Ascending aorta (tissue), 2 donors: Measurements from ENCODE around the gene DOLPP1. TPM values are rescaled to one million over a fixed set of nuclear protein-coding genes. Genes with fewer than 3 reads are reported as not detected.

Experiments used
- DNase-seq, 2 donors: peaks; one replicate each; pipeline ENCODE4 v3.0.0-alpha.2; 2019; ENCODE audit warnings: low spot score in 2 of 2
- H3K27ac ChIP-seq, 2 donors: fragments of 200-600 bp; sonication (generic); one replicate each; pipeline ENCODE4 v1.5.1; 2016 to 2017; ENCODE audit warnings: mild to moderate bottlenecking in 1 of 2
- H3K27me3 ChIP-seq: fragments of 200-600 bp; sonication (generic); one replicate; pipeline ENCODE4 v1.5.1; 2017
- H3K36me3 ChIP-seq, 2 donors: fragments of 200-600 bp; sonication (generic); one replicate each; pipeline ENCODE4 v1.5.1; 2016
- H3K4me1 ChIP-seq, 2 donors: fragments of 200-600 bp; sonication (generic); one replicate each; pipeline ENCODE4 v1.5.1; 2016 to 2017; ENCODE audit warnings: mild to moderate bottlenecking in 1 of 2
- H3K4me3 ChIP-seq, 2 donors: fragments of 200-600 bp; sonication (generic); one replicate each; pipeline ENCODE4 v1.5.1; 2016 to 2017; ENCODE audit warnings: mild to moderate bottlenecking in 1 of 2
- H3K9me3 ChIP-seq, 2 donors: fragments of 200-600 bp; sonication (generic); one replicate each; pipeline ENCODE4 v1.5.1; 2016
- intact Hi-C: fragments of 100-400 bp; cut with DNase I; formaldehyde crosslinking; loops from one replicate; pipeline ENCODE4 v1.15.1; 2023
- total RNA-seq: library from RNA; depleted of rRNA; stranded (reverse); fragments of >200 nt; gene quantifications from one replicate; pipeline ENCODE4 v1.1.0, GENCODE V29; 2016
- TF ChIP-seq, protein P1 (sequence below), 3 experiments: fragments of 200-600 bp in 2 of 3; fragments of 450-650 bp in 1 of 3; sonication (generic) in 2 of 3; IDR thresholded peaks; one replicate each; pipeline ENCODE4 v1.5.1; 2016 to 2019; ENCODE audit warnings: antibody characterized with exemption in 3 of 3, mild to moderate bottlenecking in 1 of 3, moderate library complexity in 1 of 3

DOLPP1 gene
- total RNA-seq, 1 donor from 2014 or later = 41.7 TPM

DNA sequence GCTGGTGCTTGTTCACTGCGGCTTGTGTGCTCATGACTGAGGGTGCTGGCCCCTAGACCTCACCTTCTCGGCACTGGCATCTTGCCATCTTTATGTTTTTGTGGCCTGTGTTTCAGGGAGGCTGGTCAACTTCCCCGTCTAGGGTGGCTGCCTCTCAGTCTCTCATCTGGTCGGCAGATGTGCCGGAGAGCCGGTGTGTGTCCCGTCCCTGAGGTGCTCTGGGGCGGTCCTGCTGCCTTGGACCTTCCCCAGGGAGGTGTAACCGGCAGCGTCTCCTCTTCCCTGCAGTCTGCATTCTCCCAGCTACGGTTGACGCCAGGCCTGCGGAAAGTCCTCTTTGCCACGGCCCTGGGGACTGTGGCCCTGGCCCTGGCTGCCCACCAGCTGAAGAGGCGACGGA lies 38.9 kb upstream of the DOLPP1 start:
- intact Hi-C loops = no loop called here
- TF ChIP-seq, protein P1, sequence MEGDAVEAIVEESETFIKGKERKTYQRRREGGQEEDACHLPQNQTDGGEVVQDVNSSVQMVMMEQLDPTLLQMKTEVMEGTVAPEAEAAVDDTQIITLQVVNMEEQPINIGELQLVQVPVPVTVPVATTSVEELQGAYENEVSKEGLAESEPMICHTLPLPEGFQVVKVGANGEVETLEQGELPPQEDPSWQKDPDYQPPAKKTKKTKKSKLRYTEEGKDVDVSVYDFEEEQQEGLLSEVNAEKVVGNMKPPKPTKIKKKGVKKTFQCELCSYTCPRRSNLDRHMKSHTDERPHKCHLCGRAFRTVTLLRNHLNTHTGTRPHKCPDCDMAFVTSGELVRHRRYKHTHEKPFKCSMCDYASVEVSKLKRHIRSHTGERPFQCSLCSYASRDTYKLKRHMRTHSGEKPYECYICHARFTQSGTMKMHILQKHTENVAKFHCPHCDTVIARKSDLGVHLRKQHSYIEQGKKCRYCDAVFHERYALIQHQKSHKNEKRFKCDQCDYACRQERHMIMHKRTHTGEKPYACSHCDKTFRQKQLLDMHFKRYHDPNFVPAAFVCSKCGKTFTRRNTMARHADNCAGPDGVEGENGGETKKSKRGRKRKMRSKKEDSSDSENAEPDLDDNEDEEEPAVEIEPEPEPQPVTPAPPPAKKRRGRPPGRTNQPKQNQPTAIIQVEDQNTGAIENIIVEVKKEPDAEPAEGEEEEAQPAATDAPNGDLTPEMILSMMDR (IDR thresholded peaks at IDR 0.05) = no peak
- peaks cover 0 to 12% of the 10 kb centered on the region in 2 donors for H3K4me1 ChIP-seq
- H3K36me3 ChIP-seq = peaks cover 39% of the 10 kb centered on the region in 2 donors
- no peaks in the 10 kb centered on the region for H3K27me3 ChIP-seq
- no peaks in the 10 kb centered on the region for H3K9me3 ChIP-seq
- H3K27ac ChIP-seq = no peak overlapping the region
- no peak overlapping the region for H3K4me3 ChIP-seq
- no peak for DNase-seq

DNA sequence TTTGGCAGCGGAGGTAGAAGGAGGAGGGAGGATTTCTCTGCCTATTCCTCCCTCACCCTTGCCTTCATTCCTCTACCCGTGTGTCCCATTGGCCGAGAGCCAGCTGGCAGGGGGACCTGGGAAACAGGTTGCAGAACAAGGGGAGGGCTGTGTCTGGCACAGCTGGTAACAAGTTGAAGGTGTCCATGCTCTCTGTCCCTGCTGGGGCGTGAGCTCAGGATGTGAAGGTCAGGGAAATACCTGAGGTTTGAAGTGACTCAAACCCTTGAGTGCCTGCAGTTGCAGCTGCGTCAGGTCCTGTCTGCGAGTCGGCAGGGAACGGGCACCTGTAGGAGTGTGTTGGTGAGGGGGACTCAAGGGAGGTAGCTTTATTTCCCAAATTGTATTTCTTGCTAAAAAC lies 28.3 kb upstream of the DOLPP1 start:
- Histone ChIP-seq H3K36me3 (peaks cover 54 to 60% of the 10 kb centered on the region in 2 donors), H3K4me1 (no peaks in the 10 kb centered on the region), H3K4me3 (no peak overlapping the region), H3K27ac (no peak overlapping the region), H3K27me3 (no peaks in the 10 kb centered on the region), H3K9me3 (no peaks in the 10 kb centered on the region)
- TF ChIP-seq, protein P1 (IDR thresholded peaks at IDR 0.05) = no peak
- intact Hi-C loops = no loop called here
- DNase-seq = no peak

DNA sequence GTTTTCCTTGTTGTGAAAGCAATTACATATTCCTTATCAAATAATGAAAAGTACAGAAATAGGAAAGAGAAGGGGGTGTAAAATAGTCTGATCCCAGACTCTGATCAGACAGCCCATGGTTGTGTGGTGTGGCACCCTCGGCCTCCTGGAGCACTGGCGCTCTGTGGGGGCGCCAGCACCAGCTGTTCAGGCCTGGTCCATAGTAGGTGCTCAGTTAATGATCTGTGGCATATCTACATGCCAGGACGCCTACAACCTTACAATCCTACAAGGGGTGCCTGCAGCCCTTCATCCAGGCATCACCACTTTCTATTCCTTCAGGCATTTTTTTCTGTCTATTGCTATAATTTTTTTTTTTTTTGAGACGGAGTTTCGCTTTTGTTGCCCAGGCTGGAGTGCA lies 27.9 kb upstream of the DOLPP1 start:
- Histone ChIP-seq H3K36me3 (peaks cover 49 to 55% of the 10 kb centered on the region in 2 donors), H3K4me1 (no peaks in the 10 kb centered on the region), H3K27ac (no peak overlapping the region), H3K4me3 (no peak overlapping the region), H3K27me3 (no peaks in the 10 kb centered on the region), H3K9me3 (no peaks in the 10 kb centered on the region)
- intact Hi-C loops = no loop called here
- TF ChIP-seq, protein P1 (IDR thresholded peaks at IDR 0.05) = no peak
- no peak for DNase-seq

DNA sequence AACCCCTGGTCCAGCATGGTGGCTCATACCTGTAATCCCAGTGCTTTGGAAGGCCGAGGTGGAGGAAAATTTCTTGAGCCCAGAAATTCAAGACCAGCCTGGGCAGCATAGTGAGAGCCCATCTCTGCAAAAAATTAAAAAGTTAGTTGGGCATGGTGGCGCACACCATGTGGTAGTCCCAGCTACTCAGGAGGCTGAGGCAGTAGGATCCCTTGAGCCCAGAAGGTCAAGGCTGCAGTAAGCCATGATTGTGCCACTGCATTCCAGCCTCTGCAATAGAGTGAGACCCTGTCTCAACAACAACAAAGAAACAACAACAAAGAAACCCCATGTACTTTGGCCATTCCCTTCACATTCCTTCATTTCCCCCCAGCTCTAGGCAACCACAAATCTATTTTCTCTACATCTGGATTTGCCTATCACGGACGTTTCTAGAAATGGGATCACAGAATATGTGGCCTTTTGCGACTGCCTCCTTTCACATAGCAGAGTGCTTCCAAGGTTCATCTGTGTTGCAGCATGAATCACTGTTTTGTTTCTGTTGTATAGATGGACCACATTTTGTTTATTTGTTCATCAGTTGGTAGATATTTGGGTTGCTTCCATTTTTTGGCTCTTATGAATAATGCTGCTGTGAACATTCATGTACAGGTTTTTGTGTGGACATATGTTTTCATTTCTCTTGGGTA lies 26.6 kb upstream of the DOLPP1 start:
- Histone ChIP-seq H3K36me3 (peaks cover 44 to 46% of the 10 kb centered on the region in 2 donors), H3K27me3 (no peaks in the 10 kb centered on the region), H3K27ac (no peak overlapping the region), H3K4me3 (no peak overlapping the region), H3K9me3 (no peaks in the 10 kb centered on the region), H3K4me1 (no peaks in the 10 kb centered on the region)
- intact Hi-C loops = no loop called here
- no peak for DNase-seq
- TF ChIP-seq, protein P1 (IDR thresholded peaks at IDR 0.05) = no peak

DNA sequence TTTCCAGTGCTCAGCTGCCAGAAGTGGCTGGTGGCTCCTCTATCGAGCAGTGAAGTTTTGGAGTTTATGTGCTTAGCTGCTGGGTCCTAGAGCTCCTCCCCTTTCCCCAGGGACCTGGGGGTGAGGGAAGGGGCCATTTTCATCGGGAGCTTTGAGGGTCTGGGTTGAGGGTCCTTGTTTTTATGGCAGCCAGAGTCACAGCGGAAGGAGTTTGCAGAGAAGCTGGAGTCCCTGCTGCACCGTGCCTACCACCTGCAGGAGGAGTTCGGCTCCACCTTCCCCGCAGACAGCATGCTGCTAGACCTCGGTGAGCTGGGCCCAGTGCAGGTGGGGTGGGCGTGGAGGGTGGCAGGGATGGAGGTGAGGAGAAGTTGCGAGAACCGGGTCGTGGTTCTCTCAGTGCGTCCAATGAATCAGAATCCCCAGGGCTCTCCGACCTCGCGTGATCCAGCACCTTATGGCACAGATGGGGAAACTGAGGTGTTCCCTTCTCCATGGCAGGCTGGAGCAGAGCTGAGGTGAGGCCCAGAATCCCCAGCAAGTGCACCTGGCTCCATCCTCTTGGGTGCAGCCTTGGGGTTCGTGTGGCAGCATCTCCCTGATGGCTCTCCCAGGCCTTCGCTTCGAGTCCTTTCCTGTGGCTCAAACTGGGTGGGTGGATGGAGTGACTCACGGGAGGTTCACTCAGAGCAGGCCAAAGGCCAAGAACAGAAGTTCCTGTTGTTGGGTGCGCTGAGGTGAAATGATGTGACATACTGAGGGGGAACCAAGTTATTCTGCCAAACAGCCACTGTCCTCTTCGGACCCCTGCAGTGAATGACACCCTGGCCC lies 21.7 kb upstream of the DOLPP1 start:
- TF ChIP-seq, protein P1 (IDR thresholded peaks at IDR 0.05) = no peak
- no peak overlapping the region for H3K4me3 ChIP-seq
- H3K27ac ChIP-seq = no peak overlapping the region
- peaks cover 45 to 55% of the 10 kb centered on the region in 2 donors for H3K36me3 ChIP-seq
- H3K27me3 ChIP-seq = no peaks in the 10 kb centered on the region
- no peak for DNase-seq
- intact Hi-C loops = no loop called here
- no peaks in the 10 kb centered on the region for H3K9me3 ChIP-seq
- H3K4me1 ChIP-seq = no peaks in the 10 kb centered on the region
